ENCODE measurements around the gene SLC2A13.
"Not testable (repeated sequence)": the region's sequence is repeated elsewhere in the genome, so short reads cannot be mapped to it uniquely, and the experiment has no call there.

- TF ChIP-seq CTCF (IDR thresholded peaks at IDR 0.05; ENCODE audit: low read depth, low read length); POLR2A (IDR thresholded peaks at IDR 0.05; ENCODE audit: extremely low read depth, insufficient read length); MAX (IDR thresholded peaks at IDR 0.05; ENCODE audit: low read depth, low read length); MYC (IDR thresholded peaks at IDR 0.05; ENCODE audit: low read depth, low read length): not testable (repeated sequence)
Measured at GRCh38 chr12:39848218-39848617, 257.7 kb downstream of the SLC2A13 start.

All from NB4 (cell line).